A549 (cell line): Measurements from ENCODE around the gene ABCF1. TPM values are rescaled to one million over a fixed set of nuclear protein-coding genes. Genes with fewer than 3 reads are reported as not detected.

Source experiments
- ATAC-seq, 2 experiments: fragments of 200-7000 bp in 1 of 2; fragments of >200 bp in 1 of 2; cut with Nextera tagmentation in 1 of 2; cut with Tn5 transposase in 1 of 2; 3 replicates each; pipeline versions ENCODE4 v1.8.0 to v1.9.1; 2018 to 2020; ENCODE audit warnings: mild to moderate bottlenecking in 1 of 2, moderate library complexity in 1 of 2
- CTCF ChIA-PET: fragments of 300-600 bp; sonication (Branson Sonifier 250); formaldehyde crosslinking; extraction: SDS; loops from one replicate; lab custom pipeline; 2021; ENCODE audit warnings: antibody characterized with exemption, inconsistent platforms; lab: Yijun Ruan, JAX
- POLR2A ChIA-PET: fragments of 350-600 bp; formaldehyde crosslinking; extraction: SDS; loops from one replicate; lab custom pipeline; 2021; ENCODE audit warnings: antibody characterized with exemption, inconsistent platforms; lab: Yijun Ruan, JAX
- DNase-seq, 2 experiments: peaks; one replicate each; pipeline versions ENCODE4 v3.0.0 to v3.0.0-alpha.2; 2011 to 2016; ENCODE audit warnings: low read depth in 1 of 2, low spot score in 1 of 2
- FAIRE-seq: peaks from 2 replicates; lab custom pipeline; 2011; peaks lifted over from hg19 to GRCh38; lab: Jason Lieb, UNC
- H3K27ac ChIP-seq, 2 experiments: fragments of >200 bp; sonication (Bioruptor Twin); formaldehyde crosslinking; 3 replicates each; pipeline ENCODE4 v1.5.1; 2016 to 2017
- H3K4me1 ChIP-seq: fragments of >200 bp; sonication (Bioruptor Twin); formaldehyde crosslinking; 3 replicates; pipeline ENCODE4 v1.6.1; 2016
- H3K4me2 ChIP-seq: fragments of >200 bp; sonication (Bioruptor Twin); formaldehyde crosslinking; 3 replicates; pipeline ENCODE4 v1.6.1; 2016
- H3K4me3 ChIP-seq: fragments of >200 bp; sonication (Bioruptor Twin); formaldehyde crosslinking; 3 replicates; pipeline ENCODE4 v1.5.1; 2016
- H3K9me3 ChIP-seq: fragments of >200 bp; sonication (Bioruptor Twin); formaldehyde crosslinking; 3 replicates; pipeline ENCODE4 v1.6.1; 2016
- BHLHE40 ChIP-seq: IDR thresholded peaks from 2 replicates; pipeline ENCODE4 v1.6.1; 2012; ENCODE audit warnings: low read depth, low read length, inconsistent platforms
- CBX2 ChIP-seq: fragments of 200-600 bp; sonication (generic); IDR thresholded peaks from 2 replicates; pipeline ENCODE4 v1.6.1; 2016; ENCODE audit warnings: low read depth, mild to moderate bottlenecking, borderline replicate concordance
- CEBPB ChIP-seq, 2 experiments: fragments of >200 bp in 1 of 2; sonication (Bioruptor Twin) in 1 of 2; formaldehyde crosslinking in 1 of 2; IDR thresholded peaks; 2 replicates each; pipeline ENCODE4 v1.6.1; 2012 to 2016
- CHD4 ChIP-seq: fragments of 200-600 bp; sonication (generic); IDR thresholded peaks from 2 replicates; pipeline ENCODE4 v1.6.1; 2016; ENCODE audit warnings: antibody characterized with exemption, mild to moderate bottlenecking, borderline replicate concordance
- EHMT2 ChIP-seq: fragments of 200-600 bp; sonication (generic); IDR thresholded peaks from 2 replicates; pipeline ENCODE4 v1.6.1; 2016; ENCODE audit warnings: antibody characterized with exemption, low read depth, mild to moderate bottlenecking, moderate library complexity
- EP300 ChIP-seq, 2 experiments: fragments of >200 bp; sonication (Bioruptor Twin); formaldehyde crosslinking; IDR thresholded peaks; 2 replicates in 1 of 2; 3 replicates in 1 of 2; pipeline ENCODE4 v1.6.1; 2016 to 2017
- ESRRA ChIP-seq: fragments of 150-350 bp; IDR thresholded peaks from 2 replicates; pipeline ENCODE4 v1.6.1; 2014; ENCODE audit warnings: mild to moderate bottlenecking, low read length, borderline replicate concordance
- FOSL2 ChIP-seq, 2 experiments: fragments of 450-650 bp in 1 of 2; fragments of >200 bp in 1 of 2; sonication (Bioruptor Twin) in 1 of 2; formaldehyde crosslinking; IDR thresholded peaks; 2 replicates each; pipeline versions ENCODE4 v1.5.0 to v1.6.1; 2016 to 2020; ENCODE audit warnings: mild to moderate bottlenecking in 1 of 2, moderate library complexity in 1 of 2
- HDAC2 ChIP-seq: fragments of 200-600 bp; sonication (generic); IDR thresholded peaks from 2 replicates; pipeline ENCODE4 v1.6.1; 2016
- HES2 ChIP-seq: fragments of >200 bp; sonication (Bioruptor Twin); formaldehyde crosslinking; IDR thresholded peaks from 2 replicates; pipeline ENCODE4 v1.6.1; 2016
- HEYL ChIP-seq: fragments of 250-450 bp; sonication (Bioruptor Pico); IDR thresholded peaks from 2 replicates; pipeline ENCODE4 v1.8.0; 2021; ENCODE audit warnings: mild to moderate bottlenecking, moderate library complexity
- JUN ChIP-seq, 2 experiments: fragments of >200 bp; sonication (Bioruptor Twin); formaldehyde crosslinking; IDR thresholded peaks; 2 replicates in 1 of 2; 3 replicates in 1 of 2; pipeline ENCODE4 v1.6.1; 2016 to 2017
- KDM5A ChIP-seq: fragments of 200-600 bp; sonication (generic); IDR thresholded peaks from 2 replicates; pipeline ENCODE4 v1.6.1; 2016; ENCODE audit warnings: antibody characterized with exemption, mild to moderate bottlenecking
- MAX ChIP-seq: IDR thresholded peaks from 2 replicates; pipeline ENCODE4 v1.6.1; 2012
- NPAS2 ChIP-seq: fragments of 250-450 bp; sonication (Bioruptor Pico); IDR thresholded peaks from 2 replicates; pipeline ENCODE4 v1.8.0; 2022; ENCODE audit warnings: mild to moderate bottlenecking, moderate library complexity, borderline replicate concordance
- NR3C1 ChIP-seq: fragments of >200 bp; sonication (Bioruptor Twin); formaldehyde crosslinking; IDR thresholded peaks from 3 replicates; pipeline ENCODE4 v1.6.1; 2017
- POLR2AphosphoS2 ChIP-seq: conservative IDR thresholded peaks from 2 replicates; pipeline ENCODE4 v1.6.1; 2012; ENCODE audit warnings: low read length, improper control_type of control experiment, inconsistent platforms
- RAD21 ChIP-seq, 2 experiments: fragments of >200 bp in 1 of 2; sonication (Bioruptor Twin) in 1 of 2; formaldehyde crosslinking in 1 of 2; IDR thresholded peaks in 1 of 2; conservative IDR thresholded peaks in 1 of 2; 2 replicates in 1 of 2; 3 replicates in 1 of 2; pipeline ENCODE4 v1.6.1; 2012 to 2018; ENCODE audit warnings: inconsistent platforms in 1 of 2
- RARB ChIP-seq: fragments of 250-450 bp; sonication (Bioruptor Pico); IDR thresholded peaks from 2 replicates; pipeline ENCODE4 v1.8.0; 2021; ENCODE audit warnings: mild to moderate bottlenecking, moderate library complexity
- TFCP2L1 ChIP-seq: fragments of 250-450 bp; sonication (Bioruptor Pico); IDR thresholded peaks from 2 replicates; pipeline ENCODE4 v1.5.0; 2021; ENCODE audit warnings: mild to moderate bottlenecking
- TP53 ChIP-seq: fragments of 250-450 bp; sonication (Bioruptor Pico); IDR thresholded peaks from 2 replicates; pipeline ENCODE4 v1.5.0; 2021; ENCODE audit warnings: mild to moderate bottlenecking, moderate library complexity
- ZFP36 ChIP-seq: fragments of 450-650 bp; IDR thresholded peaks from 2 replicates; pipeline ENCODE4 v1.6.1; 2014; ENCODE audit warnings: borderline replicate concordance; ENCODE audit not compliant: partially characterized antibody
- WGBS: methylation state at CpG from one replicate; pipeline ENCODE4 v1.1.6; 2017; ENCODE audit errors: missing lambda C conversion rate; 5-methylcytosine and 5-hydroxymethylcytosine counted together
- polyA plus RNA-seq, 4 experiments: library from polyadenylated mRNA; depleted of rRNA in 3 of 4; stranded (reverse); fragments of >200 nt; fragmentation: RNase III in 1 of 4; extraction: RNeasy Plus Mini Kit Qiagen cat#74134 plus additional on column Dnase treatment in 1 of 4; gene quantifications; 2 replicates in 3 of 4; 3 replicates in 1 of 4; pipeline ENCODE4 v1.2.3, GENCODE V29; 2011 to 2017

The ABCF1 gene
- polyA plus RNA-seq, 2 of the 4 experiments (the other 2 are of a cell fraction), result 31.0 to 72.0 TPM

GRCh38 chr6:30560930-30561329 lies 10.3 kb upstream of the ABCF1 start:
- CTCF ChIA-PET, result interaction anchor here (1.7 kb wide), 1 partner anchor 16 kb away, joined by 7 read pairs; no protein-coding TSS in a partner anchor
- FAIRE-seq, result no peak
- Histone ChIP-seq H3K4me3 (no peak overlapping the region), H3K9me3 (no peaks in the 10 kb centered on the region), H3K27ac (no peak overlapping the region), H3K4me2 (no peak overlapping the region), H3K4me1 (peaks cover 8% of the 10 kb centered on the region; the same call in 2 of the 3 replicates)
- TF ChIP-seq ZFP36 (peak; percentile 11), CEBPB (IDR thresholded peaks at IDR 0.05) (no peak), EP300 (IDR thresholded peaks at IDR 0.05) (no peak), ESRRA (no peak), POLR2AphosphoS2 (no peak)
- POLR2A ChIA-PET, result interaction anchor here (0.6 kb wide), 2 partner anchors 10 to 54 kb away, joined by 3 to 6 read pairs; partner anchors contain the start of gene ABCF1
- no peak for DNase-seq
- no peak for ATAC-seq
- 94% methylated on average over 3 of the region's 3 CpGs for WGBS

DNA sequence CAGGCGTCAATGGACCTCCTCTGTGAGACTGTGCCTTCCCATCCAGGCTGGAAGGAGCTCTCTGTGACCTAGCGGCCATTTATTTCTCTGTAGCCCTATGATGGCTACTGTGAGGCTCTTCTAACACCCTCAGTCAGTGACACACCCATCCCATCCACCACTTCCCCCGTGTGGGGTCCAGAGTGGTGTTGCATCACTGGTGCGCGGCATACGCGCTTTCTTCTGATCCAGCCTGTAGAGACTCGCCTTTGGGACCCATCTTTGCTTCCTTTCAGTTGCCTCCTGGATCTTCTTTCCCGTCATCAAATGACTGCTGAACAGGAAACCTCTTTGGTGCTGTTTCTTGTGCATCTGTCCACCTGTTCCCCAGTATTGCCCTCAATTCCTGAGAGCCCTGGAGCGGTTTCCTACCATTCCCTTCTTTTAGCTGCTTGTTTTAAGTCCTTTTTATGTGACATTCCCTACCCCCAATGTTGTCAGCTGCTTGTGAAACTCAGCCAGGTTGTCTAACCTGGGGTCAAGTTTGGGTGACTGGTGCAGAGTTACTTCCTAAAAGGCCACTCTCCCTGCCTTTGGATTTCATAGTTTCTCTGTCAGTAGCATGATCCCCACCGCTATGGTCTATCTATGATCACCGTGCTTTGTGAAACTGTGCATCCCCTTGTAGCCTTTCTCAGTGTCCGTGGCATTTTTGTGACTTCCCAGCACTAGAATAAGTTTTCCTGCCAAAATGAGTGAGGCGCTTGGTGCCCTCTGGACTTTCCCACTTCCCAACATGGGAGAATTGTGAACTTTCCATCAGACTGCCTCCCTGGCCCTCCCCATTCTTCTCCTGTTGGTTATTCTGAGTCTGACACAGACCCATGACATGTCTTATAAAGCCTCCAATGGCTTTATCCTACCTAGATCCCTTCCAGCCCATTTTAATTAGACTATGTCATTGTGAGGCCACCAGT lies 8.5 kb upstream of the ABCF1 start:
- TF ChIP-seq RAD21 (conservative IDR thresholded peaks at IDR 0.05 in 1 of 2, IDR thresholded peaks at IDR 0.05 in 1 of 2) (no peak), FOSL2 (IDR thresholded peaks at IDR 0.05) (no peak), FOSL2 (CRISPR knock-in tag; IDR thresholded peaks at IDR 0.05) (no peak), MAX (no peak), TFCP2L1 (no peak), HDAC2 (no peak), TP53 (CRISPR knock-in tag) (no peak), RARB (CRISPR knock-in tag) (no peak), NPAS2 (CRISPR knock-in tag) (no peak), NR3C1 (no peak), BHLHE40 (no peak), JUN (IDR thresholded peaks at IDR 0.05) (no peak), ESRRA (no peak), EHMT2 (no peak), HEYL (CRISPR knock-in tag) (no peak), CBX2 (no peak), HES2 (no peak)
- FAIRE-seq, result no peak
- ChIA-PET POLR2A (no interaction called here), CTCF (interaction anchor here (1.7 kb wide), 1 partner anchor 18 kb away, joined by 7 read pairs; no protein-coding TSS in a partner anchor)
- H3K9me3 ChIP-seq, result no peaks in the 10 kb centered on the region
- no peak for DNase-seq
- H3K4me3 ChIP-seq, result no peak overlapping the region
- WGBS, result 93% methylated on average over 14 of the region's 14 CpGs
- H3K4me2 ChIP-seq, result no peak overlapping the region
- H3K27ac ChIP-seq, result no peak overlapping the region
- peaks cover 8% of the 10 kb centered on the region; the same call in 2 of the 3 replicates for H3K4me1 ChIP-seq
- no peak for ATAC-seq

DNA sequence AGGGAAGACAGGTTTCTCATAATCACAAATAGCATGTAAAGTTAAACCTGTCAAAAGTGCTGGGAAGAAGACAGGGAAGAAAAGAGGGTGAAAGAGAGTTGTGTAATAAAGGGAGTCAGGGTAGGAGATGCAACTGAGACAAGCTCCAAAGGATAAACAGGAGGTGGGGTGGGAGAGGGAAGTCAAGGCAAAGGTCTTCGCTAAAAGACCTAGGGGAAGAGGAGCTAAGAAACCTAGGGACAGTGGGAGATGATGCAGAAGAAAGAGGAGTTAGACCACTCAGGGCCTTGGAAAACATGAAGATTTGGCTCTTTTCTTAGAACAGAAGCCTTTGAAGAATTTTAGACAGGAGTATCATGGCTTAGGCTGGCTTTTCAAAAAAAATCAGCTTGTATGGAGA lies 7.1 kb upstream of the ABCF1 start:
- POLR2A ChIA-PET, result no interaction called here
- Histone ChIP-seq H3K4me1 (no peaks in the 10 kb centered on the region), H3K4me2 (no peak overlapping the region), H3K9me3 (no peaks in the 10 kb centered on the region), H3K27ac (no peak overlapping the region), H3K4me3 (no peak overlapping the region)
- WGBS, result 88% methylated on average over 1 of the region's 1 CpG
- no peak for FAIRE-seq
- no peak for DNase-seq
- CTCF ChIA-PET, result interaction anchor here (1.9 kb wide), 1 partner anchor 23 kb away, joined by 7 read pairs; no protein-coding TSS in a partner anchor
- TF ChIP-seq KDM5A (no peak), HEYL (CRISPR knock-in tag) (no peak), CHD4 (no peak), JUN (IDR thresholded peaks at IDR 0.05) (no peak)
- ATAC-seq, result no peak
